RWPE1 (cell line): ENCODE data around the gene GPC5.

ENCODE experiments used
- CTCF ChIA-PET: fragments of 350-600 bp; sonication (Branson Sonifier 250); formaldehyde crosslinking; extraction: SDS; loops from one replicate; lab custom pipeline; 2021; lab: Yijun Ruan, JAX
- POLR2A ChIA-PET: fragments of 400-600 bp; formaldehyde crosslinking; extraction: SDS; loops from one replicate; lab custom pipeline; 2020; ENCODE audit warnings: antibody characterized with exemption; ENCODE audit not compliant: low non-redundant PET; lab: Yijun Ruan, JAX
- DNase-seq: peaks from one replicate; pipeline ENCODE4 v3.0.0; 2012; ENCODE audit warnings: low spot score
- H3K27ac ChIP-seq: fragments of 450-650 bp; 2 replicates; pipeline ENCODE4 v1.5.1; 2017
- CTCF ChIP-seq: fragments of 450-650 bp; conservative IDR thresholded peaks from 2 replicates; pipeline ENCODE4 v1.5.1; 2017; ENCODE audit warnings: low read depth, mild to moderate bottlenecking

GPC5 gene

GRCh38 chr13:91739751-91740150 is 341.3 kb downstream of the GPC5 start:
- ChIA-PET POLR2A (no interaction called here), CTCF (no interaction called here)
- H3K27ac ChIP-seq, result no peak overlapping the region
- no peak for DNase-seq
- TF ChIP-seq CTCF, result no peak

- ChIA-PET POLR2A (no interaction called here), CTCF (no interaction called here)
Observed at GRCh38 chr13:91740756-91741155, 342.3 kb downstream of the GPC5 start.

GRCh38 chr13:91741925-91742324 is 343.5 kb downstream of the GPC5 start:
- no peak overlapping the region for H3K27ac ChIP-seq
- POLR2A ChIA-PET, result no interaction called here
- CTCF ChIA-PET, result no interaction called here
- TF ChIP-seq CTCF, result no peak
- no peak for DNase-seq

More at GRCh38 chr13:91740756-91741155, 342.3 kb downstream of the GPC5 start:
- DNase-seq, result no peak
- H3K27ac ChIP-seq, result no peak overlapping the region
- TF ChIP-seq CTCF, result no peak

GRCh38 chr13:91744284-91744683 is 345.9 kb downstream of the GPC5 start:
- ChIA-PET CTCF (no interaction called here), POLR2A (no interaction called here)
- no peak for DNase-seq
- TF ChIP-seq CTCF, result no peak
- no peak overlapping the region for H3K27ac ChIP-seq

- POLR2A ChIA-PET, result no interaction called here
- CTCF ChIA-PET, result no interaction called here
- no peak for TF ChIP-seq CTCF
- H3K27ac ChIP-seq, result no peak overlapping the region
- no peak for DNase-seq
Observed at GRCh38 chr13:91745967-91746366, 347.5 kb downstream of the GPC5 start.

- no peak overlapping the region for H3K27ac ChIP-seq
- TF ChIP-seq CTCF, result no peak
- no peak for DNase-seq
- POLR2A ChIA-PET, result no interaction called here
- CTCF ChIA-PET, result no interaction called here
Observed at GRCh38 chr13:91747186-91747585, 348.8 kb downstream of the GPC5 start.
